ENCODE measurements around the gene RAB7B. TPM values are rescaled to one million over a fixed set of nuclear protein-coding genes. Genes with fewer than 3 reads are reported as not detected.

The RAB7B gene
- total and polyA plus RNA-seq, 9 of the 15 experiments (the other 6 are each of a cell fraction or from before 2014, with no cell fraction given): 0.03 to 0.29 (median 0.07) TPM; not detected in 4

GRCh38 chr1:206030191-206030590 is 27.0 kb upstream of the RAB7B start (continued):
- TF ChIP-seq EGR1 (conservative IDR thresholded peaks at IDR 0.05) (no peak), MCM3 (IDR thresholded peaks at IDR 0.05) (no peak), CREB5 (CRISPR knock-in tag; IDR thresholded peaks at IDR 0.05) (no peak)
- TF ChIP-seq, protein P1, sequence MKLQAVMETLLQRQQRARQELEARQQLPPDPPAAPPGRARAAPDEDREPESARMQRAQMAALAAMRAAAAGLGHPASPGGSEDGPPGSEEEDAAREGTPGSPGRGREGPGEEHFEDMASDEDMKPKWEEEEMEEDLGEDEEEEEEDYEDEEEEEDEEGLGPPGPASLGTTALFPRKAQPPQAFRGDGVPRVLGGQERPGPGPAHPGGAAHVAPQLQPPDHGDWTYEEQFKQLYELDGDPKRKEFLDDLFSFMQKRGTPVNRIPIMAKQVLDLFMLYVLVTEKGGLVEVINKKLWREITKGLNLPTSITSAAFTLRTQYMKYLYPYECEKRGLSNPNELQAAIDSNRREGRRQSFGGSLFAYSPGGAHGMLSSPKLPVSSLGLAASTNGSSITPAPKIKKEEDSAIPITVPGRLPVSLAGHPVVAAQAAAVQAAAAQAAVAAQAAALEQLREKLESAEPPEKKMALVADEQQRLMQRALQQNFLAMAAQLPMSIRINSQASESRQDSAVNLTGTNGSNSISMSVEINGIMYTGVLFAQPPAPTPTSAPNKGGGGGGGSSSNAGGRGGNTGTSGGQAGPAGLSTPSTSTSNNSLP (IDR thresholded peaks at IDR 0.05; ENCODE audit: borderline replicate concordance, low read depth, low read length): no peak

DNA sequence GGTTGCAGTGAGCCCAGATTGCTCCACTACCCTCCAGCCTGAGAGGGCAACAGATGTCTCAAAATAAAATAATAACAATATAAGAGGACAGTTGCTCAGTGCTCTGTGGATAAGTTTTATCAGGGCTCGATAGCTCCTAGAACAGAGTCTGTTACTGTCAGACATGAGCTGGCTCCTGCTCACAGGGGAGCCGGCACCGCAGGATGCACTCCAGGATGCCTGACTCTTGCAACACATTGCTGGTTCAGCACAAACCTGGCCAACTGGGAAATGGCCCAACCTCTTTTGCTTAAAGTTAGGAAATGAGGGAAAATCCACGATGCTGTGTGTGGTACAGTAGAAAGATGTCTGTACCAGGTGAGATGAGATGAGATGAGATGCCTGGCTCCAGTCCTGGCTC is 26.3 kb upstream of the RAB7B start:
- in situ Hi-C loops (cut with MboI): no loop called here

More for the DNA sequence above, 26.3 kb upstream of the RAB7B start:
- WGBS (ENCODE audit: insufficient coverage, low coverage, missing lambda C conversion rate): 0% methylated on average over 4 of the region's 4 CpGs
- Histone ChIP-seq H3K79me2 (ENCODE audit: control insufficient read depth, insufficient read depth, low read length) (no peaks in the 10 kb centered on the region), H2AFZ (ENCODE audit: low read depth, low read length) (no peak overlapping the region), H3K9me3 (replicated peaks; ENCODE audit: control insufficient read depth, insufficient read depth, low read depth, low read length) (no peaks in the 10 kb centered on the region), H3K4me2 (ENCODE audit: insufficient read depth, low read length) (no peak overlapping the region), H3K9ac (ENCODE audit: insufficient read depth in 1 of 2, low read depth in 2 of 2, low read length in 2 of 2) (no peak overlapping the region), H3K27me3 (ENCODE audit: control insufficient read depth in 2 of 2, insufficient read depth in 2 of 2, low read length in 2 of 2) (peaks cover 14 to 39% of the 10 kb centered on the region in 2 experiments), H3K9me1 (ENCODE audit: control insufficient read depth, insufficient read depth, low read length) (no peaks in the 10 kb centered on the region), H3K4me3 (no peak overlapping the region), H3K27ac (ENCODE audit: extremely low read depth, low read depth, low read length) (no peak overlapping the region), H3K4me1 (replicated peaks in 1 of 2; ENCODE audit: control insufficient read depth in 2 of 2, insufficient read depth in 2 of 2, low read length in 2 of 2) (no peaks in the 10 kb centered on the region), H3K36me3 (ENCODE audit: control insufficient read depth, insufficient read depth, low read length) (no peaks in the 10 kb centered on the region), H4K20me1 (replicated peaks; ENCODE audit: control insufficient read depth, insufficient read depth, low read length) (no peaks in the 10 kb centered on the region)
- FAIRE-seq: no peak
- TF ChIP-seq NR2C1 (IDR thresholded peaks at IDR 0.05): no peak
- TF ChIP-seq NR2C1 (tag; IDR thresholded peaks at IDR 0.05): no peak
- no peak for TF ChIP-seq FOXO4 (CRISPR knock-in tag; IDR thresholded peaks at IDR 0.05)
- no peak for TF ChIP-seq SMARCB1 (IDR thresholded peaks at IDR 0.05; ENCODE audit: insufficient read length, low read depth)
- TF ChIP-seq XRCC3 (IDR thresholded peaks at IDR 0.05): no peak
- DNase-seq (ENCODE audit: extremely low read depth in 1 of 4, low spot score in 3 of 4): no peak
- intact Hi-C loops (cut with micrococcal nuclease): no loop called here
- POLR2A ChIA-PET: interaction anchor here (2.0 kb wide), 1 partner anchor 8 kb away, joined by 6 read pairs; no protein-coding TSS in a partner anchor
- no peak for ATAC-seq
- BruUV-seq (replicated peaks): no TSS peak
- CTCF ChIA-PET (ENCODE audit: low intra/inter-chr PET ratio): no interaction called here
